Measurements from ENCODE around the gene DPP3.

DPP3 gene

DNA sequence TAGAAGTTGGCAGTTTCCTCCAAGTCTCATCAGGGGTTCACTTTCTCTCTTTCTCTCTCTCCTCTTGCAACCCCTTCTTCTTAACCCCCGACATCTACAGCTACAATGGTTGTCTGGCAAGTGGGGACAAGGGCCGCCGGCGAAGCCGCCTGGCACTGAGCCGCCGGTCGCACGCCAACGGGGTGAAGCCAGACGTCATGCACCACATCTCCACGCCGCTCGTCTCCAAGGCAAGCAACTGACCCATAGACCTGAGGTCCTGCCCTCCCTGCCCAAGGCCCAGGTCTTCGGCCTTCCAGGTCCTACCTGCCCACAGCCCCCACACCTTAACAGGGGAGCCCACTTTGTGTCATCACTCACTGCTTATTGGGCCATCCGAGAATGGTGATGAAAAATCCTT lies 9.1 kb upstream of the DPP3 start:
- ATAC-seq: no peak
- TF ChIP-seq ARNTL (CRISPR knock-in tag; IDR thresholded peaks at IDR 0.05; ENCODE audit: borderline replicate concordance, low read depth) (no peak), TCF4 (CRISPR knock-in tag; IDR thresholded peaks at IDR 0.05; ENCODE audit: borderline replicate concordance) (no peak), ESRRG (CRISPR knock-in tag; IDR thresholded peaks at IDR 0.05) (no peak), PPARA (CRISPR knock-in tag; IDR thresholded peaks at IDR 0.05; ENCODE audit: borderline replicate concordance) (no peak), ISL1 (CRISPR knock-in tag; IDR thresholded peaks at IDR 0.05) (no peak)

DNA sequence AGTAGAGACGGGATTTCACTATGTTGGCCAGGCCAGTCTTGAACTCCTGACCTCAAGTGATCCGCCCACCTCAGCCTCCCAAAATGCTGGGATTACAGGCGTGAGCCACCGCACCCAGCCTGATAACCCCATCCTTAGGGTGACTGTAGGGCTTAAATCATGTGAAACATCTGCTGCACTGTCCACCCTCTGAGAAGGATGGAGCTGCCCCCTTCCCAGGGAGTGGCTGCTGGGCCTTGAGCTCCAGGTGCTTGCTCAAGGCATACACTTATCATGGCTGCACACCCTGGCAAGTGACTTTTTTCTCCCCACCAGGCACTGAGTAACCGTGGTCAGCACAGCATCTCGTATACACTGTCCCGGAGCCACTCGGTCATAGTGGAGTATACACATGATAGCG lies 8.2 kb upstream of the DPP3 start:
- TF ChIP-seq ZNF8 (CRISPR knock-in tag; IDR thresholded peaks at IDR 0.05): no peak
- TF ChIP-seq SNAI2 (CRISPR knock-in tag; IDR thresholded peaks at IDR 0.05): no peak
- TF ChIP-seq, protein P1, sequence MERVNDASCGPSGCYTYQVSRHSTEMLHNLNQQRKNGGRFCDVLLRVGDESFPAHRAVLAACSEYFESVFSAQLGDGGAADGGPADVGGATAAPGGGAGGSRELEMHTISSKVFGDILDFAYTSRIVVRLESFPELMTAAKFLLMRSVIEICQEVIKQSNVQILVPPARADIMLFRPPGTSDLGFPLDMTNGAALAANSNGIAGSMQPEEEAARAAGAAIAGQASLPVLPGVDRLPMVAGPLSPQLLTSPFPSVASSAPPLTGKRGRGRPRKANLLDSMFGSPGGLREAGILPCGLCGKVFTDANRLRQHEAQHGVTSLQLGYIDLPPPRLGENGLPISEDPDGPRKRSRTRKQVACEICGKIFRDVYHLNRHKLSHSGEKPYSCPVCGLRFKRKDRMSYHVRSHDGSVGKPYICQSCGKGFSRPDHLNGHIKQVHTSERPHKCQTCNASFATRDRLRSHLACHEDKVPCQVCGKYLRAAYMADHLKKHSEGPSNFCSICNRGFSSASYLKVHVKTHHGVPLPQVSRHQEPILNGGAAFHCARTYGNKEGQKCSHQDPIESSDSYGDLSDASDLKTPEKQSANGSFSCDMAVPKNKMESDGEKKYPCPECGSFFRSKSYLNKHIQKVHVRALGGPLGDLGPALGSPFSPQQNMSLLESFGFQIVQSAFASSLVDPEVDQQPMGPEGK (CRISPR knock-in tag; IDR thresholded peaks at IDR 0.05; ENCODE audit: borderline replicate concordance): no peak
- TF ChIP-seq, protein P2, sequence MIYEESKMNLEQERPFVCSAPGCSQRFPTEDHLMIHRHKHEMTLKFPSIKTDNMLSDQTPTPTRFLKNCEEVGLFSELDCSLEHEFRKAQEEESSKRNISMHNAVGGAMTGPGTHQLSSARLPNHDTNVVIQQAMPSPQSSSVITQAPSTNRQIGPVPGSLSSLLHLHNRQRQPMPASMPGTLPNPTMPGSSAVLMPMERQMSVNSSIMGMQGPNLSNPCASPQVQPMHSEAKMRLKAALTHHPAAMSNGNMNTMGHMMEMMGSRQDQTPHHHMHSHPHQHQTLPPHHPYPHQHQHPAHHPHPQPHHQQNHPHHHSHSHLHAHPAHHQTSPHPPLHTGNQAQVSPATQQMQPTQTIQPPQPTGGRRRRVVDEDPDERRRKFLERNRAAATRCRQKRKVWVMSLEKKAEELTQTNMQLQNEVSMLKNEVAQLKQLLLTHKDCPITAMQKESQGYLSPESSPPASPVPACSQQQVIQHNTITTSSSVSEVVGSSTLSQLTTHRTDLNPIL (CRISPR knock-in tag; IDR thresholded peaks at IDR 0.05; ENCODE audit: low read depth): no peak
- no peak for TF ChIP-seq GLIS3 (CRISPR knock-in tag; IDR thresholded peaks at IDR 0.05)
- TF ChIP-seq, protein P3, sequence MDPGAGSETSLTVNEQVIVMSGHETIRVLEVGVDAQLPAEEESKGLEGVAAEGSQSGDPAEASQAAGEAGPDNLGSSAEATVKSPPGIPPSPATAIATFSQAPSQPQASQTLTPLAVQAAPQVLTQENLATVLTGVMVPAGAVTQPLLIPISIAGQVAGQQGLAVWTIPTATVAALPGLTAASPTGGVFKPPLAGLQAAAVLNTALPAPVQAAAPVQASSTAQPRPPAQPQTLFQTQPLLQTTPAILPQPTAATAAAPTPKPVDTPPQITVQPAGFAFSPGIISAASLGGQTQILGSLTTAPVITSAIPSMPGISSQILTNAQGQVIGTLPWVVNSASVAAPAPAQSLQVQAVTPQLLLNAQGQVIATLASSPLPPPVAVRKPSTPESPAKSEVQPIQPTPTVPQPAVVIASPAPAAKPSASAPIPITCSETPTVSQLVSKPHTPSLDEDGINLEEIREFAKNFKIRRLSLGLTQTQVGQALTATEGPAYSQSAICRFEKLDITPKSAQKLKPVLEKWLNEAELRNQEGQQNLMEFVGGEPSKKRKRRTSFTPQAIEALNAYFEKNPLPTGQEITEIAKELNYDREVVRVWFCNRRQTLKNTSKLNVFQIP (CRISPR knock-in tag; IDR thresholded peaks at IDR 0.05; ENCODE audit: borderline replicate concordance, low read depth): no peak
- no peak for TF ChIP-seq ARNTL (CRISPR knock-in tag; IDR thresholded peaks at IDR 0.05; ENCODE audit: borderline replicate concordance, low read depth)
- TF ChIP-seq ZC3H10 (CRISPR knock-in tag; IDR thresholded peaks at IDR 0.05): no peak
- TF ChIP-seq ESRRG (CRISPR knock-in tag; IDR thresholded peaks at IDR 0.05): no peak
- TF ChIP-seq ZNF70 (CRISPR knock-in tag; IDR thresholded peaks at IDR 0.05): no peak
- no peak for TF ChIP-seq ISL1 (CRISPR knock-in tag; IDR thresholded peaks at IDR 0.05)
- no peak for TF ChIP-seq PPARA (CRISPR knock-in tag; IDR thresholded peaks at IDR 0.05; ENCODE audit: borderline replicate concordance)
- TF ChIP-seq TCF4 (CRISPR knock-in tag; IDR thresholded peaks at IDR 0.05; ENCODE audit: borderline replicate concordance): no peak
- TF ChIP-seq BACH2 (CRISPR knock-in tag; IDR thresholded peaks at IDR 0.05; ENCODE audit: borderline replicate concordance): no peak
- TF ChIP-seq CSDC2 (CRISPR knock-in tag; IDR thresholded peaks at IDR 0.05): no peak
- TF ChIP-seq OSR1 (CRISPR knock-in tag; IDR thresholded peaks at IDR 0.05): no peak
- TF ChIP-seq ZFP30 (CRISPR knock-in tag; IDR thresholded peaks at IDR 0.05): no peak
- no peak for TF ChIP-seq RARB (CRISPR knock-in tag; IDR thresholded peaks at IDR 0.05)
- ATAC-seq: no peak

DNA sequence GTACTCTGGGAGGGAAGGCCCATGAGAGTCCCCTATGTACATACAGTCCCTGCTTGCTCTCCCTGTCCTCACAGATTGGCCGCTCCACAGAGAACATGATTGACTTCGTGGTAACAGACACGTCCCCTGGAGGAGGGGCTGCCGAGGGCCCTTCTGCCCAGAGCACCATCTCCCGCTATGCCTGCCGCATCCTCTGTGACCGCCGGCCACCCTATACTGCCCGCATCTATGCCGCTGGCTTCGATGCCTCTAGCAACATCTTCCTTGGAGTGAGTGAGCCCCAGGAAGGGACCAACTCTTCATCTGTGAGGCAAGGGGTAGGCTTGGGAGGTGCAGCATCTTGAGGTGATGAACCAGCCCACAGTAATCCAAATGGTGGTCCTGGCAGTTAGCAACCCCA lies 7.1 kb upstream of the DPP3 start:
- TF ChIP-seq BACH2 (CRISPR knock-in tag; IDR thresholded peaks at IDR 0.05; ENCODE audit: borderline replicate concordance) (no peak), ZNF8 (CRISPR knock-in tag; IDR thresholded peaks at IDR 0.05) (no peak), ARNTL (CRISPR knock-in tag; IDR thresholded peaks at IDR 0.05; ENCODE audit: borderline replicate concordance, low read depth) (no peak), ZNF70 (CRISPR knock-in tag; IDR thresholded peaks at IDR 0.05) (no peak), TOX (CRISPR knock-in tag; IDR thresholded peaks at IDR 0.05; ENCODE audit: borderline replicate concordance) (no peak), ESRRG (CRISPR knock-in tag; IDR thresholded peaks at IDR 0.05) (no peak), ISL1 (CRISPR knock-in tag; IDR thresholded peaks at IDR 0.05) (no peak), SNAI2 (CRISPR knock-in tag; IDR thresholded peaks at IDR 0.05) (no peak), ZC3H10 (CRISPR knock-in tag; IDR thresholded peaks at IDR 0.05) (no peak), ZFP3 (CRISPR knock-in tag; IDR thresholded peaks at IDR 0.05) (no peak), PPARA (CRISPR knock-in tag; IDR thresholded peaks at IDR 0.05; ENCODE audit: borderline replicate concordance) (no peak), ZFP30 (CRISPR knock-in tag; IDR thresholded peaks at IDR 0.05) (no peak), CSDC2 (CRISPR knock-in tag; IDR thresholded peaks at IDR 0.05) (no peak)
- TF ChIP-seq, protein P2 (CRISPR knock-in tag; IDR thresholded peaks at IDR 0.05; ENCODE audit: low read depth): no peak
- TF ChIP-seq, protein P4, sequence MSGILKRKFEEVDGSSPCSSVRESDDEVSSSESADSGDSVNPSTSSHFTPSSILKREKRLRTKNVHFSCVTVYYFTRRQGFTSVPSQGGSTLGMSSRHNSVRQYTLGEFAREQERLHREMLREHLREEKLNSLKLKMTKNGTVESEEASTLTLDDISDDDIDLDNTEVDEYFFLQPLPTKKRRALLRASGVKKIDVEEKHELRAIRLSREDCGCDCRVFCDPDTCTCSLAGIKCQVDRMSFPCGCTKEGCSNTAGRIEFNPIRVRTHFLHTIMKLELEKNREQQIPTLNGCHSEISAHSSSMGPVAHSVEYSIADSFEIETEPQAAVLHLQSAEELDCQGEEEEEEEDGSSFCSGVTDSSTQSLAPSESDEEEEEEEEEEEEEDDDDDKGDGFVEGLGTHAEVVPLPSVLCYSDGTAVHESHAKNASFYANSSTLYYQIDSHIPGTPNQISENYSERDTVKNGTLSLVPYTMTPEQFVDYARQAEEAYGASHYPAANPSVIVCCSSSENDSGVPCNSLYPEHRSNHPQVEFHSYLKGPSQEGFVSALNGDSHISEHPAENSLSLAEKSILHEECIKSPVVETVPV (CRISPR knock-in tag; IDR thresholded peaks at IDR 0.05): no peak

More for the DNA sequence above, 7.1 kb upstream of the DPP3 start:
- ATAC-seq: no peak

Measured in SK-N-SH treated with all-trans-retinoic acid at 6 μM for 48 hours (cell line).